NCI-H510A (cell line): Measurements from ENCODE around the gene CLCF1.
A peak's percentile ranks its signal among the peaks of the same experiment; 100 is the strongest.

Experiments used
- DNase-seq: peaks from one replicate; lab custom pipeline; 2025; lab: John Stamatoyannopoulos, UW

The CLCF1 gene

GRCh38 chr11:67395555-67396258 lies 22.3 kb upstream of the CLCF1 start:
- no peak for DNase-seq

DNA sequence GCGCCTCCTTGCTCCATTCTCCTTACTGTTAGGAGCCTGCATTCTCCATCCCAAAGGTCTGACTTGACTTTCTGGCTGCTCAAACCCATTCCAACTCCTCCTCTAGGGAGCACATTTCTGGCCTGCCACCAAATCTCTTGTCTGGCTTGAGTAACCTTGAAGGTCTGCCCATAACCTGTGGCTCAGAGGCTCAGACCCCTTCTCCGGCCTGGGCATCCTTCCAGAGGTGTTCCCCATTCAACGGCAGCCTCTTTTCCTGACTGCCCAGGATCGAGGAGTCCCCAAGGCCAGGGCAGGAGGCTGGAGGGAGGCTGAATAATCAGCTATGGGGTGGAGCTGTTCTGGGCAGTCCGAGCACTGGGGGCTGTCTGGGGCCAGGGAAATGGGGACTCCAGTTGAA lies 20.6 kb upstream of the CLCF1 start:
- no peak for DNase-seq

- DNase-seq, result no peak
These were observed 20.0 kb upstream of the CLCF1 start for GRCh38 chr11:67393437-67393836.

- no peak for DNase-seq
These were observed 18.9 kb upstream of the CLCF1 start for GRCh38 chr11:67392183-67392715.

- DNase-seq, result peak; percentile 98
These were observed 18.1 kb upstream of the CLCF1 start, which contains the start of gene RAD9A for GRCh38 chr11:67391304-67392182. Gene RAD9A, plus strand, starts transcription at chr11:67391986. Its CDS starts 59 bp downstream, at chr11:67392045.

GRCh38 chr11:67390947-67391303 lies 17.5 kb upstream of the CLCF1 start:
- DNase-seq, result no peak

DNA sequence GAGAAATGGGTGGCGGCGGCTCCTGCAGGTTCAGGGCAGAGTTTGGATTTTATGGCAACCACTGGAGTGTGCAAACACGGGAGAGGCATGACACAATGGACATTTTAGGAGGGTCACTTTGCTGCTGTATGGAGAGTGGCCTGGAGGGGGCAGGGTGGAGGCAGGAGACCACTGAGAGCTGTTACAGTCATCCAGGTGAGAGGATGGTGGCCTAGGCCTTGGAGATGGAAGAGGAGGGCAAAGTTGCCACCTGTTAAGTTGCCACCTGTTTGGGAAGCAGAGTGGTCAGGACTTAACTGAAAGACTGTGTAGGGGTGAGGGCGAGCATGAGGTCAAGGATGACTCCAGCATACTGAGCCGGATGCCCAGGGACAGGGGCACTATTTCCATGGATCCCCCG lies 16.1 kb upstream of the CLCF1 start:
- no peak for DNase-seq

DNA sequence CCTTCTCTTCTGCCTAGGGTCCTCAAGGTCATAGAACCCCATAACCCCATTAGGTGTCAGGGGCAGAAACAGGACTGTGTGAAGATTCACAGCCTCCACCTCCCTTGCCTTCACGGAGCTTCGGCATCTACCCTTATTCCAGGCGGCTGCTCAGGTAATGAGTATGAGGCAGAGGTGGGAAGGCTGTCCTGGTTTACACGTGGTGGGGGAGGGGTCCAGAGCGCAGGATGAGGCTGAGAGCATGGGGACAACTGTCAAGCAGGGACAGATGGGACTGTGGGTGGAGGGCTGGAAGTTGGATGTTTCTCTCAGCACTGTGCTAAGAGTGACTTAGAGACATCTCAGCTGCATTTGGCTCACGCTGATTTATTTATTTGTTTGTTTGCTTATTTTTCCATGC lies 14.1 kb upstream of the CLCF1 start:
- DNase-seq, result no peak

DNA sequence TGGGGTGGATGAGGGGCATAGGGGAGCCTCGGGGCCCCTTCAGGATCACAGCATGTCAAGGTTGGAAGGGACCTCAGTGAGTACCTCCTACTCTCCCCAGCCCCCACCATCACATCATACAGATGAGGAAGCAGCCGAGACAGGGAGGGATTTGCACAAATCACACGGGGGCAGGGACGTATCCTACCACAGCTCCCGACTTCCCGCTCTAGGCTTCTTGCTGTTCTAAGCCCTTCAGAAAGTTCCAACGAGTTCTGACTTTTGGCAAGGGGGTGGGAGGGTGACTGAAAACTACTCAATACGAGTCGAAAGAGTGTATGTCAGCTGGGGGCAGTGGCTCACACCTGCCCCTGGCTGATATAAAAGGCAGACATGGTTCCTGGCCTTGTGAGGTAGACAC lies 13.7 kb upstream of the CLCF1 start:
- DNase-seq, result no peak

GRCh38 chr11:67384851-67385366 lies 11.5 kb upstream of the CLCF1 start:
- no peak for DNase-seq

DNA sequence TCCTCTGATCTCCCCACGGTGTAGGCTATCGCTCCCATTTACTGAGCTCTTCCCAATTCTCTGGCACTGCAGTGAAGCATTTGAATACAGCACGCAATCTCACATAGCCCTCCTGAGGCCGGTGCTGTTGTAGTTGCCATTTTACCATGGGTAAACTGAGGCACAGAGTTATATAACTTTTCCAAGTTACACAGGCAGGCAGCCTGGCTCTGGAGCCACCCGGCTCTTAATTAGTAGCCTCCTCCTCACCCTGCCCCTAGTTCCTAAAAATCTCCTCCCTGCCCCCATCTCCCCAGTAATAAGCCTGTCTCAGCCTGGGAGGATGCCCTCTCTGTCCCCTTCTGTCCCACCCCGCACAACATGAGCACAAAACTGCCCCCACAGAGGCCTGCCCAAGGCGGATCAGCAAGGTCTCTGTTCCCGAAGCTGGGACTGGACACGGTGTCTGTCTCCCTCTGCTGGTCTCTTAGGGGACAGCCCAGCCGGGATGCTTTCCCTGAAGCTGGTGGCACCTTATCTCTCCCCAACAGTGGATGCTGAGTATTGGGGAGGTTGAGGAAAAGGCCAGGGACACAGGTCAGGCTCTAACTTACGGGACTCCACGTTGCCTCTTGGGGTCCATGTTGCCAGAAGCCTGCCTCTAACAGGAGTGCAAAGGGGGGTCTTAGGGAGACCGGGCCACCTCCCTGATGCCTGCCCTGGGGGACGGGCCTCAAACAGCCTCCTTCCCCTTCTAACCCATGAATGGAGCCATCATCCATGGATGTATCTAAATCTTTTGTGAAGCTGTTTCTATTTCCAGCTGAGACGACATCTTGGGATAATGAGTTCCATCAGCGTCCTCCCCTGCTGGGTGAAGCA lies 9.1 kb upstream of the CLCF1 start:
- DNase-seq, result peak; percentile 43

DNA sequence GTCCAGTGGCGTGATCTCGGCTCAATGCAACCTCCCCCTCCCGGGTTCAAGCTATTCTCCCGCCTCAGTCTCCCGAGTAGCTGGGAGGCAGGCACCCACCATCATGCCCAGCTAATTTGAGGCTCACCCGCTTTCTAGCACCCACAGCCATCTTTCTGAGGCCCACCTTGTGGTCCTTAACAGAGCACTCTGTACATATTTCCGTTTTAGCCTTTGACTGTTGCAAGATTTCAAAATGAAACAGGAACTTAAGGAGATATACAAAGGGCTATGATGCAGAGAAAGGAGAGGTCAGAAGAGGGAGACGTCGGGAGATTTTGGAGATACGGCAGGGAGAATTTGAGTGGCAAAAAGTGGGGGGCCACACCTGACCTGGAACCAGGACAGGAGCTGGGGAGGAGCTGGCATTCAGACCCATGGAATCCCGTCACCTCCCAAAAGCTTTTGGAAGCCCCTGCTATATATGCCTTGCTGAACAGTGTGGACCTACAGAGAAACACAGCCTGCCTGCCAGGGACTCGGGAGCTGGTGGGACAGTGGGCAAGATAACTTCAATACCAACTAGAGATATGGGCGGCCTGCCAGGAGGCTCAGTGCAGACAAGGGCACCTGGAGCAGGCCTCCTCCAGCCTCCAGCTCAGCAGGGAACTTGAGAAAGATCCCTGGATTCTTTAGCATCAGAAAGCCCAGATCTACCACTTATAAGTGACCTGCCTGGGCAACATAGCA lies 8.0 kb upstream of the CLCF1 start:
- no peak for DNase-seq

- no peak for DNase-seq
These were observed 6.0 kb upstream of the CLCF1 start for GRCh38 chr11:67379061-67380058.

DNA sequence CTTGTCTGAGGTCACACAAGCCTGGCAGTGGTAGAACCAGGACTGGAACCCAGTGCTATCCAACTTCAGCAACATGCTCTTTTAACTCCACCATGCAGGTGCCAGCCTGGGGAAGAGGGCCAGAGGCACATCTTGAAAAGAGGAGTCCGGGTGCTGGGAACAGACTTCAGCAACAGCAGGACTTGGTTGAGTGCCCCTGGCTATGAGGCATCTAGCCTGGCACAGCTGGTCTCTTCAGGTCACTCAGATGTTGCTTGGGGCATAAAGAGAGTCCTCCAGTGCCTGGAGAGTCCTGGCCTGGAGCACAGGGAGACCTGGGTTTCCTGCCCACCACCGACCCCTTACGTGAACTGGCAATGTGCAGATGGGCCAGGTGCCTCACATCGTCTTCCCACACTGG lies 5.1 kb upstream of the CLCF1 start:
- no peak for DNase-seq

DNA sequence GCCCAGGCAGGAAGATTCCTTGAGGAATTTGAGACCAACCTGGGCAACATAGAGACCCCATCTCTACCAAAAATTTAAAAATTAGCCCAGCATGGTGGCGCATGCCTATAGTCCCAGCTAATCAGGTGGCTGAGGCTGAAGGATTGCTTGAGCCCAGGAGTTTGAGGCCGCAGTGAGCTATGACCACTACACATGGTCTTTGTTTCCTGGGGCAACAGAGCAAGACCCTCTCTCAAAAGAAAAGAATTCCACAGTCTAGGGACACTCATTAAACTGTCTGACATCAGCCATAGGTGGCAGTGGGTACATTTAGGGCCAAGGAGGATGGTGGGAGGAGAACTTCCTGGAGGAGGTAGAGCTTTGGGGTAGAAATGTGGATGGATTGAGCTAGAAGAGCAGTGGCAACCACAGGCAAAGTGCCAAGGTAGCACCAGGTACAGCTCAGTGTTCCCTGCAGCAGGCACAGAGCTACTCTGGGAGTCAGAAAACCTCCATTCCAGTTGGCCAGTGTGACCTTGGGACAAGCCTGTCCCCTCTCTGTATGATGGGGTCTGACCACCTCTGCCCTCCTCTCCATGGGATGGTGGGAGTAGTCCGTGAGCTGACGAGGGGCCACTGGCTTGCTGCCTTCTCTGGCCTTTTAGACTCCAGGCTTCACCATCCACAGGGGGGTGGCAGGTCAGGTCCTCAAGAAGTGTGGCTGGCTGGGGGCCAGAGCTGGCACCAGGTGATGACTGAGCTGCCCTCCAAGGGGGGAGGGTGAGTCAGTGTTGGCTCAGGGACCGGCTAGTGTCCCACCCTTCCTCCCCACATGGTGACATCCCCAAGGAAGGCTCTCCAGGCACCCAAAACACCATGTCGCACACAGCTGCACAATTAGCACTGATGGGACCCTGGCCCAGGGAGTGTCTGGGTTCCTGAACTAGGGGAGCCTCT lies 3.7 kb upstream of the CLCF1 start:
- DNase-seq, result no peak

DNA sequence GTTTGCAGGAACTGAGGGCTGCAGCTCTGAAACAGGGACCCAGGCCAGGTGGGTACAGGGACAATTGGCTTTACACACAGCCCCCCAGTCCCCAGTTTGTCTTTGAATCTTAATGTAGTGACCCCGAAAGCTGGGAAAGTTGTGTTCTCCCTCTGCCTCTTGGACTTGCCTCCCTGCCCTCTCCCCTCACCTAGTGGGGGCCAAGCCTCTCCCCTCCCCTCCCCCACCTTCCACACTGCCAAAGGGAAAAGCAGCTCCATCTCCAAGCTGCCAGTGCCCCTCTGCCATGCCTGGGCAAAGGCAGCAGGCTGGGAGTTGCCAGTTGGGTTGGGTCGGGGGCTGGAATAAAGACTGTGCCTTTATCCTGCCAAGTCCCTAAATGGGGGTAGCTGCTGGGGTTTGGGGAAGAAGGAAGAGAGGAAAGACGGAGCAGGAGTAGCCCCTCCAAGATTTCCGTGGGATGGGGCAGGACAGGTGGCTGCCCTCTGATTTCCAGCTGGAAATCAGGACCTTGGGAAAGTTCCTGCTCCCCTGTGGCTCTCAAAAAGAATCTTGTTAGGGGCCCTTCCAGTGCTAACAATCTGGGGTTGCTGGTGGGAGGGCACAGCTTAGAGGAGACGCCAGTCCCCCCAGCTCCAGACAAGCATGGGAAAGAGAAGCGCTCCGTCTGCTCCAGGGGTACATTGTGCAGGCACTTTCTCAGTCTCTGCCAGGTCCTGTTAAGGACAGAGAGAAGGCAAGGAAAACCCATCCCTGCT lies 2.8 kb upstream of the CLCF1 start:
- no peak for DNase-seq

DNA sequence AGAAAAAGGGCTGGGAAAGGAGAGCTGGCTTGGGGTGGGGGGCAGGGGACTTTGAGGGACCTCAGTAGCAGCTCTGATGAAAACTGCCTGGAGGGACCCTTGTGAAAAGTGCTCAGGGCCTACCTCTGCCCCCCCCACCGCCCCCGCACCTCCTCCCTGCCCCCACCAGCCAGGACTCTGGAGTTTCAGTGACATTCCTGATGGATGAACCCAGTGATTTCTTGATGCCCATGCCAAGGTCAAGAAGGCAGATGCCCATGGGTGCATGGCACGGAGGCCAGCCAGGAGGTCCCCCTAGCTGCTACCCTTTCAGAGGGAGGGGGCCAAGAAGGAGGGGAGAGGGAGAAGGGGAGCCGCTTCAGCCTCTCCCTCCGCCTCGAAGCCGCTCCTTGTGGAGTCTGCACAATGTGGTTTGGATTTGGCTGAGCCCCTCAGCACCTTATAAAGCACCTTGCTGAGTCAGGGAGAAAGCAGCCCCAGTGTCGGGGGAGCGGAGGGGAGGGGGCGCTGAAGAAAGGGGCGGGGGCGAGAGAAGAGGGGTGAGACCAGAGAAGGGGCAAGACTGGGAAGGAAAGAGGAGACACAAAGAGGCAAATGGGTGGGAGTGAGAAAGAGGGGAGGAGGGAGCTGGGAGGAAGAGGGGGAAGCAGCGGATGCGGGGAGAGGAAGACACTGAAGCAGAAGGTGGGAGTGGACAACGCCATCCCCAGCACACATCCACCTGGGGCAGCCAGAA lies 2.1 kb upstream of the CLCF1 start:
- no peak for DNase-seq
